Neural cell (in vitro differentiated cells): ENCODE results near the gene GPHN.

ENCODE experiments used
- EP300 ChIP-seq: fragments of 450-650 bp; conservative IDR thresholded peaks from 2 replicates; pipeline ENCODE4 v1.6.1; 2014; ENCODE audit warnings: antibody characterized with exemption, mild to moderate bottlenecking, moderate library complexity; ENCODE audit not compliant: poor library complexity, severe bottlenecking
- EZH2 ChIP-seq: fragments of 200-600, 300-800 bp; shearing (Covaris generic), sonication (generic); IDR thresholded peaks from 2 replicates; pipeline ENCODE4 v1.6.1; 2014; ENCODE audit warnings: antibody characterized with exemption, low read length, borderline replicate concordance, mild to moderate bottlenecking; ENCODE audit not compliant: insufficient read depth, poor library complexity, severe bottlenecking
- MXI1 ChIP-seq: fragments of 450-650 bp; conservative IDR thresholded peaks from 2 replicates; pipeline ENCODE4 v1.6.1; 2014; ENCODE audit warnings: antibody characterized with exemption, mild to moderate bottlenecking; ENCODE audit not compliant: poor library complexity, severe bottlenecking
- POLR2AphosphoS5 ChIP-seq: IDR thresholded peaks from 2 replicates; pipeline ENCODE4 v1.6.1; 2012
- RAD21 ChIP-seq: fragments of 450-650 bp; conservative IDR thresholded peaks from 2 replicates; pipeline ENCODE4 v1.6.1; 2014; ENCODE audit warnings: antibody characterized with exemption, mild to moderate bottlenecking, moderate library complexity
- SMC3 ChIP-seq: fragments of 450-650 bp; conservative IDR thresholded peaks from 2 replicates; pipeline ENCODE4 v1.6.1; 2014; ENCODE audit warnings: antibody characterized with exemption, mild to moderate bottlenecking, moderate library complexity; ENCODE audit not compliant: poor library complexity
- TAF1 ChIP-seq: IDR thresholded peaks from 2 replicates; pipeline ENCODE4 v1.6.1; 2012; ENCODE audit warnings: low read depth
- TF ChIP-seq, protein P1 (sequence below): fragments of 450-650 bp; IDR thresholded peaks from 2 replicates; pipeline ENCODE4 v1.5.1; 2014; ENCODE audit warnings: antibody characterized with exemption, mild to moderate bottlenecking, moderate library complexity; ENCODE audit not compliant: poor library complexity, severe bottlenecking
- TF ChIP-seq, protein P2 (sequence below): IDR thresholded peaks from 2 replicates; pipeline ENCODE4 v1.6.1; 2012; ENCODE audit warnings: borderline replicate concordance

DNA sequence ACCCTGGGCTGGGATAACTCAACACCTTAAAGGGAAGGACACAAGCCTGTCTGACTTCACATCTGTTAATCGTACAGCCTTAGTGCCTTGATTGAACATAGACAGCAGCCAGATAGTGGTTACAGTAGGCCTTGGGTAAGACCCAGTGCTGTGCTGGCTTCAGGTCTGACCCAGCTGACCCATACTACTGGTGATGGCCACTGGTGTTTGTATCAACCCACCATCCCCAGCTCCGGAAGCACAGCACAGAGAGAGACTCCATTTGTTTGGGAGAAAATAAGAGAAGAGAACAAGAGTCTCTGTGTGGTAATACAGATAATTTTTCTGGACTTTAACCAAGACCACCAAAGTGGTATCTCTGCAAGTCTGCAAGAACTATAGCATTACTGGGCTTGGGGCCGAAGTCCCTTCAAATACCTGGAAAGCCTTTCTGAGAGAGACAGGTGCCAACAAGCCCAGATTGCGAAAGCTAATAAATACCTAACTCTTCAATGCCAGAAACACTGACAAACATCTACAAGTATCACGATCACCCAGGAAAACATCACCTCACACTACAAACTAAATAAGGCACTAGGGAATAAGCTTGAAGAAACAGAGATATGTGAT lies 351.2 kb downstream of the GPHN start:
- TF ChIP-seq MXI1, result no peak
- TF ChIP-seq EZH2, result no peak
- TF ChIP-seq, protein P1, sequence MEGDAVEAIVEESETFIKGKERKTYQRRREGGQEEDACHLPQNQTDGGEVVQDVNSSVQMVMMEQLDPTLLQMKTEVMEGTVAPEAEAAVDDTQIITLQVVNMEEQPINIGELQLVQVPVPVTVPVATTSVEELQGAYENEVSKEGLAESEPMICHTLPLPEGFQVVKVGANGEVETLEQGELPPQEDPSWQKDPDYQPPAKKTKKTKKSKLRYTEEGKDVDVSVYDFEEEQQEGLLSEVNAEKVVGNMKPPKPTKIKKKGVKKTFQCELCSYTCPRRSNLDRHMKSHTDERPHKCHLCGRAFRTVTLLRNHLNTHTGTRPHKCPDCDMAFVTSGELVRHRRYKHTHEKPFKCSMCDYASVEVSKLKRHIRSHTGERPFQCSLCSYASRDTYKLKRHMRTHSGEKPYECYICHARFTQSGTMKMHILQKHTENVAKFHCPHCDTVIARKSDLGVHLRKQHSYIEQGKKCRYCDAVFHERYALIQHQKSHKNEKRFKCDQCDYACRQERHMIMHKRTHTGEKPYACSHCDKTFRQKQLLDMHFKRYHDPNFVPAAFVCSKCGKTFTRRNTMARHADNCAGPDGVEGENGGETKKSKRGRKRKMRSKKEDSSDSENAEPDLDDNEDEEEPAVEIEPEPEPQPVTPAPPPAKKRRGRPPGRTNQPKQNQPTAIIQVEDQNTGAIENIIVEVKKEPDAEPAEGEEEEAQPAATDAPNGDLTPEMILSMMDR, result no peak
- TF ChIP-seq EP300, result no peak
- TF ChIP-seq POLR2AphosphoS5, result no peak
- TF ChIP-seq SMC3, result no peak
- no peak for TF ChIP-seq RAD21
- no peak for TF ChIP-seq TAF1
- TF ChIP-seq, protein P2, sequence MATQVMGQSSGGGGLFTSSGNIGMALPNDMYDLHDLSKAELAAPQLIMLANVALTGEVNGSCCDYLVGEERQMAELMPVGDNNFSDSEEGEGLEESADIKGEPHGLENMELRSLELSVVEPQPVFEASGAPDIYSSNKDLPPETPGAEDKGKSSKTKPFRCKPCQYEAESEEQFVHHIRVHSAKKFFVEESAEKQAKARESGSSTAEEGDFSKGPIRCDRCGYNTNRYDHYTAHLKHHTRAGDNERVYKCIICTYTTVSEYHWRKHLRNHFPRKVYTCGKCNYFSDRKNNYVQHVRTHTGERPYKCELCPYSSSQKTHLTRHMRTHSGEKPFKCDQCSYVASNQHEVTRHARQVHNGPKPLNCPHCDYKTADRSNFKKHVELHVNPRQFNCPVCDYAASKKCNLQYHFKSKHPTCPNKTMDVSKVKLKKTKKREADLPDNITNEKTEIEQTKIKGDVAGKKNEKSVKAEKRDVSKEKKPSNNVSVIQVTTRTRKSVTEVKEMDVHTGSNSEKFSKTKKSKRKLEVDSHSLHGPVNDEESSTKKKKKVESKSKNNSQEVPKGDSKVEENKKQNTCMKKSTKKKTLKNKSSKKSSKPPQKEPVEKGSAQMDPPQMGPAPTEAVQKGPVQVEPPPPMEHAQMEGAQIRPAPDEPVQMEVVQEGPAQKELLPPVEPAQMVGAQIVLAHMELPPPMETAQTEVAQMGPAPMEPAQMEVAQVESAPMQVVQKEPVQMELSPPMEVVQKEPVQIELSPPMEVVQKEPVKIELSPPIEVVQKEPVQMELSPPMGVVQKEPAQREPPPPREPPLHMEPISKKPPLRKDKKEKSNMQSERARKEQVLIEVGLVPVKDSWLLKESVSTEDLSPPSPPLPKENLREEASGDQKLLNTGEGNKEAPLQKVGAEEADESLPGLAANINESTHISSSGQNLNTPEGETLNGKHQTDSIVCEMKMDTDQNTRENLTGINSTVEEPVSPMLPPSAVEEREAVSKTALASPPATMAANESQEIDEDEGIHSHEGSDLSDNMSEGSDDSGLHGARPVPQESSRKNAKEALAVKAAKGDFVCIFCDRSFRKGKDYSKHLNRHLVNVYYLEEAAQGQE, result no peak
